SK-N-SH (cell line): ENCODE results near the gene SPG7. TPM values are rescaled to one million over a fixed set of nuclear protein-coding genes. Genes with fewer than 3 reads are reported as not detected.

ENCODE experiments used
- CTCF ChIA-PET: fragments of 300-600, 350-600 bp; formaldehyde crosslinking; extraction: SDS; loops from one replicate; lab custom pipeline; 2021; lab: Yijun Ruan, JAX
- POLR2A ChIA-PET: fragments of 350-600 bp; sonication (Branson Sonifier 250); formaldehyde crosslinking; extraction: SDS; loops from one replicate; lab custom pipeline; 2020; ENCODE audit warnings: antibody characterized with exemption, inconsistent platforms; lab: Yijun Ruan, JAX
- DNase-seq: peaks from one replicate; pipeline ENCODE4 v3.0.0; 2012
- H2AFZ ChIP-seq: fragments of 200-600 bp; sonication (generic); 2 replicates; pipeline ENCODE4 v1.8.1; 2016; ENCODE audit warnings: antibody characterized with exemption, mild to moderate bottlenecking, low read depth
- H3F3A ChIP-seq: fragments of 200-600 bp; sonication (generic); replicated peaks from 2 replicates; pipeline ENCODE3; 2016; ENCODE audit warnings: antibody characterized with exemption, mild to moderate bottlenecking; ENCODE audit not compliant: insufficient read depth
- H3K27ac ChIP-seq, 2 experiments: fragments of 200-500 bp in 1 of 2; fragments of 200-600 bp in 1 of 2; sonication (Bioruptor generic) in 1 of 2; sonication (generic), shearing (Covaris generic) in 1 of 2; 2 replicates each; pipeline versions ENCODE4 v1.5.1 to v1.6.1; 2014 to 2016; ENCODE audit warnings: low read depth in 2 of 2, inconsistent platforms in 1 of 2, low read length in 1 of 2, mild to moderate bottlenecking in 1 of 2, mixed read lengths in 1 of 2
- H3K27me3 ChIP-seq: fragments of 200-600 bp; sonication (generic), shearing (Covaris generic); 2 replicates; pipeline ENCODE4 v1.6.1; 2016; ENCODE audit warnings: mixed run types; ENCODE audit not compliant: insufficient read depth
- H3K36me3 ChIP-seq, 2 experiments: fragments of 200-500 bp in 1 of 2; fragments of 200-600 bp in 1 of 2; sonication (Bioruptor generic) in 1 of 2; sonication (generic) in 1 of 2; replicated peaks in 1 of 2; 2 replicates each; pipeline versions ENCODE3 to v1.5.1; 2014 to 2016; ENCODE audit warnings: low read length in 1 of 2, mild to moderate bottlenecking in 1 of 2; ENCODE audit not compliant: insufficient read depth in 2 of 2, control insufficient read depth in 1 of 2
- H3K4me1 ChIP-seq, 2 experiments: fragments of 200-500 bp in 1 of 2; fragments of 200-600 bp in 1 of 2; sonication (Bioruptor generic) in 1 of 2; sonication (generic), shearing (Covaris generic) in 1 of 2; 2 replicates each; pipeline versions ENCODE4 v1.5.1 to v1.6.1; 2014 to 2016; ENCODE audit warnings: low read depth in 1 of 2, low read length in 1 of 2, mixed run types in 1 of 2; ENCODE audit not compliant: insufficient read depth in 2 of 2, control insufficient read depth in 1 of 2
- H3K4me2 ChIP-seq: fragments of 200-600 bp; sonication (generic), shearing (Covaris generic); 2 replicates; pipeline ENCODE4 v1.6.1; 2017; ENCODE audit warnings: mixed run types
- H3K4me3 ChIP-seq, 2 experiments: fragments of 200-500 bp in 1 of 2; fragments of 200-600 bp in 1 of 2; sonication (Bioruptor generic) in 1 of 2; sonication (generic), shearing (Covaris generic) in 1 of 2; 2 replicates each; pipeline versions ENCODE4 v1.5.1 to v1.8.1; 2014 to 2016; ENCODE audit warnings: low read depth in 2 of 2, inconsistent platforms in 1 of 2, low read length in 1 of 2, mild to moderate bottlenecking in 1 of 2, mixed read lengths in 1 of 2, moderate library complexity in 1 of 2
- H3K79me2 ChIP-seq: fragments of 200-600 bp; sonication (generic); 2 replicates; pipeline ENCODE4 v1.8.1; 2017; ENCODE audit warnings: mild to moderate bottlenecking; ENCODE audit not compliant: insufficient read depth
- H3K9ac ChIP-seq: fragments of 200-600 bp; sonication (generic); 2 replicates; pipeline ENCODE4 v1.6.1; 2017; ENCODE audit warnings: mixed run types
- H3K9me2 ChIP-seq: fragments of 200-600 bp; sonication (generic); 2 replicates; pipeline ENCODE4 v1.6.1; 2017; ENCODE audit warnings: mixed run types
- H3K9me3 ChIP-seq: fragments of 200-600 bp; sonication (generic); 2 replicates; pipeline ENCODE4 v1.6.1; 2017; ENCODE audit warnings: mixed run types, mild to moderate bottlenecking, moderate library complexity
- H4K20me1 ChIP-seq: fragments of 200-600 bp; sonication (generic); 2 replicates; pipeline ENCODE4 v1.6.1; 2017; ENCODE audit warnings: mild to moderate bottlenecking, mixed run types; ENCODE audit not compliant: insufficient read depth
- EP300 ChIP-seq, 2 experiments: IDR thresholded peaks; 2 replicates each; pipeline versions ENCODE4 v1.4.0 to v1.6.1; 2012; ENCODE audit warnings: borderline replicate concordance in 1 of 2, low read depth in 1 of 2, low read length in 1 of 2
- FOSL2 ChIP-seq: IDR thresholded peaks from 2 replicates; pipeline ENCODE4 v1.4.0; 2012; ENCODE audit warnings: low read depth, mild to moderate bottlenecking, moderate library complexity, borderline replicate concordance
- FOXJ3 ChIP-seq: sonication (generic); formaldehyde crosslinking; IDR thresholded peaks from 2 replicates; pipeline ENCODE4 v1.5.1; 2020; ENCODE audit warnings: mild to moderate bottlenecking, missing genetic modification reagents
- GABPA ChIP-seq: IDR thresholded peaks from 2 replicates; pipeline ENCODE4 v1.4.0; 2012; ENCODE audit warnings: low read depth, mild to moderate bottlenecking
- JUND ChIP-seq: IDR thresholded peaks from 2 replicates; pipeline ENCODE4 v1.4.0; 2012
- NRF1 ChIP-seq: IDR thresholded peaks from 2 replicates; pipeline ENCODE4 v1.6.1; 2012; ENCODE audit warnings: low read depth, mild to moderate bottlenecking, low read length
- PBX3 ChIP-seq: IDR thresholded peaks from 2 replicates; pipeline ENCODE4; 2012
- RCOR1 ChIP-seq: fragments of 150-350 bp; IDR thresholded peaks from 2 replicates; pipeline ENCODE4 v1.6.1; 2017; ENCODE audit warnings: antibody characterized with exemption, low read length
- REST ChIP-seq: IDR thresholded peaks from 2 replicates; pipeline ENCODE4 v1.6.1; 2012; ENCODE audit warnings: mild to moderate bottlenecking, low read depth, low read length, moderate library complexity
- RFX5 ChIP-seq: IDR thresholded peaks from 2 replicates; pipeline ENCODE4 v1.6.1; 2012; ENCODE audit warnings: mild to moderate bottlenecking, improper control_type of control experiment, low read length
- RXRA ChIP-seq: IDR thresholded peaks from 2 replicates; pipeline ENCODE4 v1.4.0; 2012; ENCODE audit warnings: low read depth, mild to moderate bottlenecking, borderline replicate concordance
- SMC3 ChIP-seq: IDR thresholded peaks from 2 replicates; pipeline ENCODE4 v1.6.1; 2012; ENCODE audit warnings: low read depth, low read length, improper control_type of control experiment
- TAF1 ChIP-seq: IDR thresholded peaks from 2 replicates; pipeline ENCODE4 v1.6.1; 2012; ENCODE audit warnings: low read depth, mild to moderate bottlenecking, low read length, moderate library complexity, borderline replicate concordance
- TCF12 ChIP-seq: IDR thresholded peaks from 2 replicates; pipeline ENCODE4 v1.4.0; 2012
- TEAD4 ChIP-seq: IDR thresholded peaks from 2 replicates; pipeline ENCODE4 v1.4.0; 2012; ENCODE audit warnings: mild to moderate bottlenecking, borderline replicate concordance; ENCODE audit not compliant: insufficient read depth
- USF1 ChIP-seq: IDR thresholded peaks from 2 replicates; pipeline ENCODE4 v1.4.0; 2012; ENCODE audit warnings: low read depth, borderline replicate concordance
- ZBTB33 ChIP-seq: IDR thresholded peaks from 2 replicates; pipeline ENCODE4 v1.4.0; 2012; ENCODE audit warnings: low read depth, borderline replicate concordance
- WGBS: methylation state at CpG from one replicate; pipeline ENCODE4 v1.1.6; 2017; ENCODE audit warnings: low lambda C conversion rate; 5-methylcytosine and 5-hydroxymethylcytosine counted together
- polyA plus RNA-seq, 3 experiments: library from polyadenylated mRNA; depleted of rRNA; stranded (reverse); fragments of >200 nt; gene quantifications; 2 replicates each; pipeline ENCODE4 v1.2.3, GENCODE V29; 2012

The SPG7 gene
- polyA plus RNA-seq, 1 of the 3 experiments (the other 2 are of a cell fraction), result 100 TPM

- no peak overlapping the region for H2AFZ ChIP-seq
- H3K9me3 ChIP-seq, result no peaks in the 10 kb centered on the region
- no peaks in the 10 kb centered on the region for H3K27me3 ChIP-seq
- no peaks in the 10 kb centered on the region for H4K20me1 ChIP-seq
- CTCF ChIA-PET, result no interaction called here
- WGBS, result 96% methylated on average over 7 of the region's 19 CpGs
- H3K4me1 ChIP-seq, result no peaks in the 10 kb centered on the region
- peaks cover 30 to 50% of the 10 kb centered on the region in 2 experiments for H3K36me3 ChIP-seq
- POLR2A ChIA-PET, result no interaction called here
- no peaks in the 10 kb centered on the region for H3K79me2 ChIP-seq
- TF ChIP-seq ZBTB33 (no peak), SMC3 (no peak), GABPA (no peak), RCOR1 (no peak), TEAD4 (no peak), NRF1 (no peak), JUND (no peak), TAF1 (no peak), REST (no peak), USF1 (no peak), EP300 (IDR thresholded peaks at IDR 0.05; ENCODE audit: borderline replicate concordance in 1 of 2, low read depth in 1 of 2, low read length in 1 of 2) (no peak), FOSL2 (no peak), RXRA (no peak), PBX3 (no peak), FOXJ3 (CRISPR knock-in tag) (no peak), TCF12 (no peak), RFX5 (no peak)
- TF ChIP-seq, all 33 proteins: peak for 0
- no peak overlapping the region for H3K4me3 ChIP-seq
- no peak overlapping the region for H3K27ac ChIP-seq
- no peak overlapping the region for H3K4me2 ChIP-seq
- no peaks in the 10 kb centered on the region for H3K9me2 ChIP-seq
- DNase-seq, result no peak
- H3F3A ChIP-seq, result peaks cover 4% of the 10 kb centered on the region
- H3K9ac ChIP-seq, result no peak overlapping the region
Observed at GRCh38 chr16:89546781-89547180, 38.6 kb downstream of the SPG7 start.
